Right lobe of liver (tissue), 6 donors: ENCODE measurements around the gene PXT1. TPM values are rescaled to one million over a fixed set of nuclear protein-coding genes. Genes with fewer than 3 reads are reported as not detected.
A peak's percentile ranks its signal among the peaks of the same experiment; 100 is the strongest.
"Not testable (repeated sequence)": the region's sequence is repeated elsewhere in the genome, so short reads cannot be mapped to it uniquely, and the experiment has no call there.

Source experiments
- ATAC-seq, 4 donors: fragments of 200-7000 bp; cut with Tn5 transposase; one replicate each; pipeline ENCODE4 v1.9.1; 2020; ENCODE audit warnings: mild to moderate bottlenecking in 4 of 4, moderate library complexity in 4 of 4
- DNase-seq, 3 donors: peaks; one replicate each; pipeline ENCODE4 v3.0.0-alpha.2; 2020
- H3K27ac ChIP-seq, 3 donors: fragments of 200-600 bp; one replicate each; pipeline ENCODE4 v1.8.0; 2022
- H3K27me3 ChIP-seq, 2 donors: fragments of 200-600 bp; one replicate each; pipeline ENCODE4 v1.8.0; 2022
- H3K36me3 ChIP-seq, 4 donors: fragments of 200-600 bp; sonication (generic) in 1 of 4; one replicate each; pipeline versions ENCODE4 v1.5.1 to v1.8.0; 2017 to 2022; ENCODE audit warnings: control low read depth in 1 of 4
- H3K4me1 ChIP-seq, 4 donors: fragments of 200-600 bp; sonication (generic) in 1 of 4; one replicate each; pipeline versions ENCODE4 v1.5.1 to v1.8.0; 2017 to 2022; ENCODE audit warnings: control low read depth in 1 of 4
- H3K4me3 ChIP-seq, 3 donors: fragments of 200-600 bp; one replicate each; pipeline ENCODE4 v1.8.0; 2022
- H3K9me3 ChIP-seq, 4 donors: fragments of 200-600 bp; sonication (generic) in 1 of 4; one replicate each; pipeline versions ENCODE4 v1.5.1 to v1.8.0; 2017 to 2022; ENCODE audit warnings: control low read depth in 1 of 4
- CTCF ChIP-seq, 4 donors: fragments of 200-600 bp in 3 of 4; fragments of 450-650 bp in 1 of 4; IDR thresholded peaks; one replicate each; pipeline versions ENCODE4 v1.5.1 to v1.8.0; 2016 to 2022; ENCODE audit warnings: antibody characterized with exemption in 4 of 4, mild to moderate bottlenecking in 2 of 4
- POLR2A ChIP-seq: fragments of 450-650 bp; IDR thresholded peaks from one replicate; pipeline ENCODE4 v1.6.1; 2017; ENCODE audit warnings: antibody characterized with exemption, mild to moderate bottlenecking
- WGBS: methylation state at CpG from one replicate; pipeline ENCODE4 v1.1.6; 2018; ENCODE audit warnings: low coverage, low lambda C conversion rate; ENCODE audit not compliant: insufficient coverage; ENCODE audit errors: missing lambda C conversion rate; 5-methylcytosine and 5-hydroxymethylcytosine counted together
- intact Hi-C, 2 donors: fragments of 100-400 bp; cut with DNase I; formaldehyde crosslinking; loops; one replicate each; pipeline versions ENCODE4 v1.11.2 to v1.14.1; 2022
- total RNA-seq, 6 experiments: library from RNA; depleted of rRNA in 2 of 6; stranded (reverse); fragments of >200 nt in 2 of 6; fragmentation: NEBNext Ultra II Directional in 3 of 6; extraction: Animal tissue kit (Norgen Biotek cat#: 25700) in 3 of 6; gene quantifications; one replicate each; pipeline versions ENCODE4 v1.1.0 to v1.2.4, GENCODE V29; 2016 to 2023
- donor health status: DM: no; HTN: yes; CAD: no.
- donor health status: DM: no; HTN: no; CAD: no.
- donor health status: DM: no; HTN: no; CAD: no.
- donor health status: DM: no; HTN: yes; CAD: no.
- donor health status: DM: no; HTN: yes; CAD: no.

Gene PXT1
- total RNA-seq, 6 experiments from 2014 or later: 0.11 TPM; not detected in 5

GRCh38 chr6:36367743-36368142 lies 74.9 kb downstream of the PXT1 start:
- ATAC-seq: no peak
- no peak for TF ChIP-seq CTCF (IDR thresholded peaks at IDR 0.05)
- TF ChIP-seq POLR2A: no peak
- no peaks in the 10 kb centered on the region for H3K4me1 ChIP-seq
- intact Hi-C loops: loop anchor here (10.0 kb wide), 1 partner anchor 63 kb away; no protein-coding TSS in a partner anchor
- no peaks in the 10 kb centered on the region for H3K9me3 ChIP-seq
- no peaks in the 10 kb centered on the region for H3K27me3 ChIP-seq
- H3K4me3 ChIP-seq: no peak overlapping the region
- no peak overlapping the region for H3K27ac ChIP-seq
- H3K36me3 ChIP-seq: no peaks in the 10 kb centered on the region
- no peak for DNase-seq
- WGBS: 100% methylated on average over 3 of the region's 3 CpGs

- intact Hi-C loops: loop anchor here (10.0 kb wide), 1 partner anchor 60 kb away; no protein-coding TSS in a partner anchor
- no peaks in the 10 kb centered on the region for H3K27me3 ChIP-seq
- TF ChIP-seq POLR2A: no peak
- no peak for TF ChIP-seq CTCF (IDR thresholded peaks at IDR 0.05)
- no peak overlapping the region for H3K27ac ChIP-seq
- no peak overlapping the region for H3K4me3 ChIP-seq
- no peak for ATAC-seq
- no peak for DNase-seq
- H3K9me3 ChIP-seq: no peaks in the 10 kb centered on the region
- no peaks in the 10 kb centered on the region for H3K36me3 ChIP-seq
- WGBS: 58% methylated on average over 8 of the region's 19 CpGs
- no peaks in the 10 kb centered on the region for H3K4me1 ChIP-seq
Observed at GRCh38 chr6:36364669-36365479, 77.8 kb downstream of the PXT1 start.

- not testable (repeated sequence) for H3K36me3 ChIP-seq, H3K4me1 ChIP-seq, ATAC-seq, H3K27ac ChIP-seq, H3K27me3 ChIP-seq, H3K4me3 ChIP-seq, DNase-seq, H3K9me3 ChIP-seq
- no CpG with 5 or more reads among the region's 34 CpGs for WGBS
- intact Hi-C loops: loop anchor here (10.0 kb wide), 1 partner anchor 59 kb away; no protein-coding TSS in a partner anchor
Observed at GRCh38 chr6:36364061-36364635, 78.5 kb downstream of the PXT1 start.

- DNase-seq, H3K36me3 ChIP-seq, H3K27me3 ChIP-seq, ATAC-seq, H3K4me1 ChIP-seq, H3K4me3 ChIP-seq, H3K27ac ChIP-seq, H3K9me3 ChIP-seq: not testable (repeated sequence)
- WGBS: 80% methylated on average over 1 of the region's 13 CpGs
- intact Hi-C loops: loop anchor here (10.0 kb wide), 1 partner anchor 59 kb away; no protein-coding TSS in a partner anchor
Observed at GRCh38 chr6:36363371-36363752, 79.3 kb downstream of the PXT1 start.

GRCh38 chr6:36362551-36363370 lies 79.9 kb downstream of the PXT1 start:
- DNase-seq: peak in 1 of 3 donors; percentile 33
- H3K36me3 ChIP-seq: no peaks in the 10 kb centered on the region

More at GRCh38 chr6:36362551-36363370, 79.9 kb downstream of the PXT1 start:
- no peaks in the 10 kb centered on the region for H3K4me1 ChIP-seq
- intact Hi-C loops: loop anchor here (10.0 kb wide), 1 partner anchor 58 kb away; no protein-coding TSS in a partner anchor
- H3K9me3 ChIP-seq: no peaks in the 10 kb centered on the region
- no peak for ATAC-seq
- no peak overlapping the region for H3K27ac ChIP-seq
- 68% methylated on average over 15 of the region's 25 CpGs for WGBS
- no peaks in the 10 kb centered on the region for H3K27me3 ChIP-seq
- H3K4me3 ChIP-seq: no peak overlapping the region
- TF ChIP-seq CTCF (IDR thresholded peaks at IDR 0.05) (no peak), POLR2A (no peak)
